Tibial nerve (tissue), 3 donors: ENCODE measurements around the gene CORO2B.

ENCODE experiments used
- POLR2A ChIP-seq, 2 donors: fragments of 450-650 bp; IDR thresholded peaks; one replicate each; pipeline ENCODE4 v1.6.1; 2017; ENCODE audit warnings: antibody characterized with exemption in 2 of 2, mild to moderate bottlenecking in 2 of 2, moderate library complexity in 2 of 2
- TF ChIP-seq, protein P1 (sequence below), 5 experiments: fragments of 200-600 bp in 3 of 5; fragments of 450-650 bp in 2 of 5; sonication (generic) in 3 of 5; IDR thresholded peaks; one replicate each; pipeline ENCODE4 v1.5.1; 2016 to 2019; ENCODE audit warnings: antibody characterized with exemption in 5 of 5, mild to moderate bottlenecking in 3 of 5, moderate library complexity in 2 of 5

DNA sequence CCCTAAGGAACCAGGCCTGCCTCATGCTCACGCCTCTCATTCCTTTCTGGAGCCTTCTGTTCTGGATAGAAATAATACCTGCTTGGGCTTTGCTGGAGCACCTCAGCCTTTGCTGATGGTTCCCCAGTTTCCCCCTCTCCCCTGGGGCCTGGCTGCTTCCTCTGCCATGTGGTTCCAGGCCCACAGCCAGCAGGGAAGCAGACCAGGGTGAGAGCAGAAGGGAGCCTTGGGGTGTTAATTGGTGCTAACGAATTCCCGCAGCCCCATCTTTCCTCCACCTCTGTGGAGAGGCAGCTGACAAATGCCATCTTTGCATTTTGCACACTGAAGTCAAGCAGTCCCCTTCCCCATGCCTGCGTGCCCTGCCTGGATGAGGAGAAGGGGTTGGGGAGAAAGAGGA is 13.1 kb upstream of the CORO2B start:
- TF ChIP-seq, protein P1, sequence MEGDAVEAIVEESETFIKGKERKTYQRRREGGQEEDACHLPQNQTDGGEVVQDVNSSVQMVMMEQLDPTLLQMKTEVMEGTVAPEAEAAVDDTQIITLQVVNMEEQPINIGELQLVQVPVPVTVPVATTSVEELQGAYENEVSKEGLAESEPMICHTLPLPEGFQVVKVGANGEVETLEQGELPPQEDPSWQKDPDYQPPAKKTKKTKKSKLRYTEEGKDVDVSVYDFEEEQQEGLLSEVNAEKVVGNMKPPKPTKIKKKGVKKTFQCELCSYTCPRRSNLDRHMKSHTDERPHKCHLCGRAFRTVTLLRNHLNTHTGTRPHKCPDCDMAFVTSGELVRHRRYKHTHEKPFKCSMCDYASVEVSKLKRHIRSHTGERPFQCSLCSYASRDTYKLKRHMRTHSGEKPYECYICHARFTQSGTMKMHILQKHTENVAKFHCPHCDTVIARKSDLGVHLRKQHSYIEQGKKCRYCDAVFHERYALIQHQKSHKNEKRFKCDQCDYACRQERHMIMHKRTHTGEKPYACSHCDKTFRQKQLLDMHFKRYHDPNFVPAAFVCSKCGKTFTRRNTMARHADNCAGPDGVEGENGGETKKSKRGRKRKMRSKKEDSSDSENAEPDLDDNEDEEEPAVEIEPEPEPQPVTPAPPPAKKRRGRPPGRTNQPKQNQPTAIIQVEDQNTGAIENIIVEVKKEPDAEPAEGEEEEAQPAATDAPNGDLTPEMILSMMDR (IDR thresholded peaks at IDR 0.05): no peak
- no peak for TF ChIP-seq POLR2A (IDR thresholded peaks at IDR 0.05)
